ENCODE results near the gene NEDD4L. TPM values are rescaled to one million over a fixed set of nuclear protein-coding genes. Genes with fewer than 3 reads are reported as not detected.

NEDD4L gene
- total and polyA plus RNA-seq, 4 donors, result 40.2 to 308 (median 148) TPM

DNA sequence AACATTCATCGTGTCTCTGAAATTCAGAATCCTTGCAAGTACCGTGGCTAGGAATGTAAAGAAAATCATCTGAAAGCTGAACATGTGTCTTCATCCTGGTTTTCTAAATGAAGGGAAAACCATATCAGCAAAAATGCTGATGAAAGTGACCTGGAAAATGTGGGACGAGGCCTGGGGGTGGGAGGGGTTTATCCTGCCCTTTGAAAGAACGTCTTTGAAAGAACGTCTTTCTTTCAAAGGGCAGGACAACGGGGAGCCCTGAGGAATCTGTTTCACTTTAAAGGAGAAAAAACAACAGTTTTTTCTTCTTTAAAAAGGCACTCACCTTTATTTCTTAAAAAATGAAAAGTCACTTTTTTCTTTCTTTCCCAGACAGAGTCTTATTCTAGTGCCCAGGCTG lies 399.6 kb downstream of the NEDD4L start:
- Histone ChIP-seq H3K4me1 (ENCODE audit: control insufficient read depth in 5 of 5, insufficient read depth in 5 of 5, low read length in 5 of 5) (peaks cover 0 to 13% (median 0%) of the 10 kb centered on the region in 5 donors), H3K27ac (ENCODE audit: low read depth in 1 of 2, low read length in 1 of 2) (no peak overlapping the region), H3K27me3 (ENCODE audit: control insufficient read depth in 3 of 3, insufficient read depth in 3 of 3, low read length in 2 of 3) (no peaks in the 10 kb centered on the region), H3K9ac (ENCODE audit: insufficient read depth in 1 of 2, low read length in 2 of 2) (no peak overlapping the region), H3K4me3 (no peak overlapping the region), H3K9me3 (ENCODE audit: control insufficient read depth in 4 of 4, insufficient read depth in 3 of 4, low read length in 3 of 4) (no peaks in the 10 kb centered on the region), H3K36me3 (ENCODE audit: control insufficient read depth in 4 of 4, insufficient read depth in 4 of 4, low read length in 4 of 4) (no peaks in the 10 kb centered on the region)
- ATAC-seq (ENCODE audit: insufficient read depth, low FRiP score) (no peak), DNase-seq (no peak)
- 78 to 86% methylated on average over 6 of the region's 6 CpGs for WGBS, 2 donors
- TF ChIP-seq, protein P1, sequence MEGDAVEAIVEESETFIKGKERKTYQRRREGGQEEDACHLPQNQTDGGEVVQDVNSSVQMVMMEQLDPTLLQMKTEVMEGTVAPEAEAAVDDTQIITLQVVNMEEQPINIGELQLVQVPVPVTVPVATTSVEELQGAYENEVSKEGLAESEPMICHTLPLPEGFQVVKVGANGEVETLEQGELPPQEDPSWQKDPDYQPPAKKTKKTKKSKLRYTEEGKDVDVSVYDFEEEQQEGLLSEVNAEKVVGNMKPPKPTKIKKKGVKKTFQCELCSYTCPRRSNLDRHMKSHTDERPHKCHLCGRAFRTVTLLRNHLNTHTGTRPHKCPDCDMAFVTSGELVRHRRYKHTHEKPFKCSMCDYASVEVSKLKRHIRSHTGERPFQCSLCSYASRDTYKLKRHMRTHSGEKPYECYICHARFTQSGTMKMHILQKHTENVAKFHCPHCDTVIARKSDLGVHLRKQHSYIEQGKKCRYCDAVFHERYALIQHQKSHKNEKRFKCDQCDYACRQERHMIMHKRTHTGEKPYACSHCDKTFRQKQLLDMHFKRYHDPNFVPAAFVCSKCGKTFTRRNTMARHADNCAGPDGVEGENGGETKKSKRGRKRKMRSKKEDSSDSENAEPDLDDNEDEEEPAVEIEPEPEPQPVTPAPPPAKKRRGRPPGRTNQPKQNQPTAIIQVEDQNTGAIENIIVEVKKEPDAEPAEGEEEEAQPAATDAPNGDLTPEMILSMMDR (IDR thresholded peaks at IDR 0.05; ENCODE audit: control extremely low read depth, extremely low read depth), result no peak

DNA sequence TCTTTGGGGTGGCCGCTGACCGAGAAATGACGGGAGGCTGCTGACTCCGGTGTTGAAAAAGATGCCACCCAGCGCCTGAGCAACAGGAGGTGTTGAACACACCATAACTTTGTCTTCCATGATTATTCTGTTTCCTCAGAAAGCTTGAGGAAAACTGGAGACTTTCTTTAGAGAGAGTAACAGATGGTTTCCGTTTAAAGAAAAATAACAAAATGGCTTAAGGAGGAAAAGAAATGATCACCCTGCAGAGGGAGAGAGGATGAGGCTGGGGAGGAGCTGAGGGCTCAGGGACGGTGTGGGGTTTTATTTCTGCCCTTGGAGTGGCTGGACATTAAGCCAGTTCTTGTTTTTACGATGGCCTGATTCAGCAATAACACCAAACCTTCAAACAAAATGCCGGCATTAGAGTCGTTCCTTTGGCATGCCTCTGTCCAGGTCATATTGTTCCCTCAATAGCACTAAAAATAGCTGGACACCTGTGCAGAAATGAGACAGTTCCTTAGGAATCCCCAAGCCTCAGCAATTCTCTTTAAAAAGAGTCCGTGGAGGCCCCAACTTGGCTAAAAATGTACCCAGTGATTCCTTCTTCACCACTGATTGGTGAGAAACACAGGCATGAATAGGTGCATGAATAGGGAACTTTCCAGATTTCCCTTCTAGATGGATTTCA lies 402.5 kb downstream of the NEDD4L start:
- DNase-seq (no peak), ATAC-seq (ENCODE audit: insufficient read depth, low FRiP score) (no peak)
- Histone ChIP-seq H3K9me3 (ENCODE audit: control insufficient read depth in 4 of 4, insufficient read depth in 3 of 4, low read length in 3 of 4) (no peaks in the 10 kb centered on the region), H3K9ac (ENCODE audit: insufficient read depth in 1 of 2, low read length in 2 of 2) (no peak overlapping the region), H3K36me3 (ENCODE audit: control insufficient read depth in 4 of 4, insufficient read depth in 4 of 4, low read length in 4 of 4) (no peaks in the 10 kb centered on the region), H3K27me3 (ENCODE audit: control insufficient read depth in 3 of 3, insufficient read depth in 3 of 3, low read length in 2 of 3) (no peaks in the 10 kb centered on the region), H3K27ac (ENCODE audit: low read depth in 1 of 2, low read length in 1 of 2) (no peak overlapping the region), H3K4me1 (ENCODE audit: control insufficient read depth in 5 of 5, insufficient read depth in 5 of 5, low read length in 5 of 5) (peaks cover 0 to 9% (median 0%) of the 10 kb centered on the region in 5 donors), H3K4me3 (no peak overlapping the region)
- WGBS, 2 donors, result 90 to 92% methylated on average over 11 of the region's 11 CpGs
- TF ChIP-seq, protein P1 (IDR thresholded peaks at IDR 0.05; ENCODE audit: control extremely low read depth, extremely low read depth), result no peak

GRCh38 chr18:58447402-58448095 lies 403.5 kb downstream of the NEDD4L start:
- ATAC-seq (ENCODE audit: insufficient read depth, low FRiP score) (no peak), DNase-seq (peak in 1 of 3 donors; percentile 61)
- WGBS, 2 donors, result 77 to 83% methylated on average over 9 of the region's 9 CpGs
- Histone ChIP-seq H3K9ac (ENCODE audit: insufficient read depth in 1 of 2, low read length in 2 of 2) (peak overlapping the region in 1 of 2 donors; percentile 9), H3K4me1 (ENCODE audit: control insufficient read depth in 5 of 5, insufficient read depth in 5 of 5, low read length in 5 of 5) (peaks cover 0 to 9% (median 0%) of the 10 kb centered on the region in 5 donors), H3K9me3 (ENCODE audit: control insufficient read depth in 4 of 4, insufficient read depth in 3 of 4, low read length in 3 of 4) (no peaks in the 10 kb centered on the region), H3K36me3 (ENCODE audit: control insufficient read depth in 4 of 4, insufficient read depth in 4 of 4, low read length in 4 of 4) (no peaks in the 10 kb centered on the region), H3K27me3 (ENCODE audit: control insufficient read depth in 3 of 3, insufficient read depth in 3 of 3, low read length in 2 of 3) (no peaks in the 10 kb centered on the region), H3K4me3 (no peak overlapping the region), H3K27ac (ENCODE audit: low read depth in 1 of 2, low read length in 1 of 2) (no peak overlapping the region)
- TF ChIP-seq, protein P1 (IDR thresholded peaks at IDR 0.05; ENCODE audit: control extremely low read depth, extremely low read depth), result no peak

Measured in lung (tissue), 12 donors.